ENCODE measurements around the gene ZBTB16. TPM values are rescaled to one million over a fixed set of nuclear protein-coding genes. Genes with fewer than 3 reads are reported as not detected.
A peak's percentile ranks its signal among the peaks of the same experiment; 100 is the strongest.

The ZBTB16 gene, protein sequence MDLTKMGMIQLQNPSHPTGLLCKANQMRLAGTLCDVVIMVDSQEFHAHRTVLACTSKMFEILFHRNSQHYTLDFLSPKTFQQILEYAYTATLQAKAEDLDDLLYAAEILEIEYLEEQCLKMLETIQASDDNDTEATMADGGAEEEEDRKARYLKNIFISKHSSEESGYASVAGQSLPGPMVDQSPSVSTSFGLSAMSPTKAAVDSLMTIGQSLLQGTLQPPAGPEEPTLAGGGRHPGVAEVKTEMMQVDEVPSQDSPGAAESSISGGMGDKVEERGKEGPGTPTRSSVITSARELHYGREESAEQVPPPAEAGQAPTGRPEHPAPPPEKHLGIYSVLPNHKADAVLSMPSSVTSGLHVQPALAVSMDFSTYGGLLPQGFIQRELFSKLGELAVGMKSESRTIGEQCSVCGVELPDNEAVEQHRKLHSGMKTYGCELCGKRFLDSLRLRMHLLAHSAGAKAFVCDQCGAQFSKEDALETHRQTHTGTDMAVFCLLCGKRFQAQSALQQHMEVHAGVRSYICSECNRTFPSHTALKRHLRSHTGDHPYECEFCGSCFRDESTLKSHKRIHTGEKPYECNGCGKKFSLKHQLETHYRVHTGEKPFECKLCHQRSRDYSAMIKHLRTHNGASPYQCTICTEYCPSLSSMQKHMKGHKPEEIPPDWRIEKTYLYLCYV
- polyA plus RNA-seq (2011; rRNA removed) (not detected in 2 replicates), polyA minus RNA-seq (2011; rRNA and poly(A)+ RNA removed) (not detected in 2 replicates)

GRCh38 chr11:114059278-114059983 lies at the start of gene ZBTB16:
TSS of gene ZBTB16 (plus strand) at chr11:114059711. CDS start at chr11:114063301, 3,590 bp downstream.
- DNase-seq (ENCODE audit: low read depth) = no peak
- Histone ChIP-seq H3K36me3 (ENCODE audit: control insufficient read depth, insufficient read depth, low read length) (no peaks in the 10 kb centered on the region), H3K4me3 (ENCODE audit: low read depth, low read length) (peak within 1 kb of the TSS; percentile 48), H3K27me3 (ENCODE audit: control insufficient read depth, insufficient read depth, low read length) (peaks cover 44% of the 10 kb centered on the region)
- TF ChIP-seq, protein P1, sequence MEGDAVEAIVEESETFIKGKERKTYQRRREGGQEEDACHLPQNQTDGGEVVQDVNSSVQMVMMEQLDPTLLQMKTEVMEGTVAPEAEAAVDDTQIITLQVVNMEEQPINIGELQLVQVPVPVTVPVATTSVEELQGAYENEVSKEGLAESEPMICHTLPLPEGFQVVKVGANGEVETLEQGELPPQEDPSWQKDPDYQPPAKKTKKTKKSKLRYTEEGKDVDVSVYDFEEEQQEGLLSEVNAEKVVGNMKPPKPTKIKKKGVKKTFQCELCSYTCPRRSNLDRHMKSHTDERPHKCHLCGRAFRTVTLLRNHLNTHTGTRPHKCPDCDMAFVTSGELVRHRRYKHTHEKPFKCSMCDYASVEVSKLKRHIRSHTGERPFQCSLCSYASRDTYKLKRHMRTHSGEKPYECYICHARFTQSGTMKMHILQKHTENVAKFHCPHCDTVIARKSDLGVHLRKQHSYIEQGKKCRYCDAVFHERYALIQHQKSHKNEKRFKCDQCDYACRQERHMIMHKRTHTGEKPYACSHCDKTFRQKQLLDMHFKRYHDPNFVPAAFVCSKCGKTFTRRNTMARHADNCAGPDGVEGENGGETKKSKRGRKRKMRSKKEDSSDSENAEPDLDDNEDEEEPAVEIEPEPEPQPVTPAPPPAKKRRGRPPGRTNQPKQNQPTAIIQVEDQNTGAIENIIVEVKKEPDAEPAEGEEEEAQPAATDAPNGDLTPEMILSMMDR (IDR thresholded peaks at IDR 0.05; ENCODE audit: insufficient read depth, low read depth, low read length) = no peak
- CTCF ChIA-PET = no interaction called here
- POLR2A ChIA-PET = no interaction called here

- Histone ChIP-seq H3K36me3 (ENCODE audit: control insufficient read depth, insufficient read depth, low read length) (no peaks in the 10 kb centered on the region), H3K27me3 (ENCODE audit: control insufficient read depth, insufficient read depth, low read length) (no peaks in the 10 kb centered on the region), H3K4me3 (ENCODE audit: low read depth, low read length) (no peak overlapping the region)
- no peak for DNase-seq (ENCODE audit: low read depth)
- CTCF ChIA-PET = no interaction called here
- POLR2A ChIA-PET = no interaction called here
- TF ChIP-seq, protein P1 (IDR thresholded peaks at IDR 0.05; ENCODE audit: insufficient read depth, low read depth, low read length) = no peak
These were observed 48.6 kb upstream of the ZBTB16 start for GRCh38 chr11:114010931-114011330.

DNA sequence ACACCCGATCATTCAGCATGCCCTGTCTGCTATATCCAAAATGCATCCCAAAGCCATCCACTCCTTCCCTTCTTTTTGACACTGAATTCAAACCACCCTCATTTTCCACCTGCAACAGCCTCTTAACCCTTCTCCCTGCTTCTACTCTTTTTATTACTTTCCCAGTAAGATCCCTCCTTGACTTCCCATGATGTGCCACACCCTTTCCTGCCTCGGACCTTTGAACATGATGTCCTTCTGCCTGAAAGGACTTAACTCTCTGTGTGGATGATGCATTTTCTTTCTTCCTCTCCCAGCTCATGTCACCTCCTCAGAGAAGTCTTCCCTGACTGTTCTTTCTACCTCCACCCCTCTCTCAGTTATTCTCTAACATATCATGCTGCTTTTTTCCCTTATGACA lies 48.1 kb upstream of the ZBTB16 start:
- ChIA-PET CTCF (no interaction called here), POLR2A (no interaction called here)
- Histone ChIP-seq H3K36me3 (ENCODE audit: control insufficient read depth, insufficient read depth, low read length) (no peaks in the 10 kb centered on the region), H3K27me3 (ENCODE audit: control insufficient read depth, insufficient read depth, low read length) (no peaks in the 10 kb centered on the region), H3K4me3 (ENCODE audit: low read depth, low read length) (no peak overlapping the region)
- TF ChIP-seq, protein P1 (IDR thresholded peaks at IDR 0.05; ENCODE audit: insufficient read depth, low read depth, low read length) = no peak
- DNase-seq (ENCODE audit: low read depth) = no peak

DNA sequence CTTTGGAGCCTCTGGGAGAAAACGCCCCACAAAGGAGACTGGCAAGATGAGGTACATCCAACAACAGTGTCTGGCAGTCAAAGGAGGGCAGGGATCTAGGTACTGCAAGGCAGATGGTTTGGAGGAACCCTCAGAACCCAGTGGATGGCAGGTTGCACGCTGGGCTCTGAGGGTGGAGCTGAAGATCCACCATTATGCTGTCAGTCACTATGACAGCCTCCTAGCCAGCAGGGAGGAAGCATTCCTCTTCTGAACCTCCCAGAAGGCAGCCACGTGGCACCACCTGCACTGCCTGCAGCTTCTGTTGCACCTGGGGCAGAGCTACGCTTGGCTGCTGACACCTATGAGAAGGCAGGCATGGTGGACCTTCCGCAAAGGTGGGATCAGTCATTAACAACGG lies 44.4 kb upstream of the ZBTB16 start:
- TF ChIP-seq, protein P1 (IDR thresholded peaks at IDR 0.05; ENCODE audit: insufficient read depth, low read depth, low read length) = no peak
- ChIA-PET CTCF (interaction anchor here (1.0 kb wide), 1 partner anchor 247 kb away, joined by 4 read pairs; no protein-coding TSS in a partner anchor), POLR2A (no interaction called here)
- Histone ChIP-seq H3K4me3 (ENCODE audit: low read depth, low read length) (no peak overlapping the region), H3K27me3 (ENCODE audit: control insufficient read depth, insufficient read depth, low read length) (no peaks in the 10 kb centered on the region), H3K36me3 (ENCODE audit: control insufficient read depth, insufficient read depth, low read length) (no peaks in the 10 kb centered on the region)
- DNase-seq (ENCODE audit: low read depth) = no peak

- ChIA-PET POLR2A (no interaction called here), CTCF (interaction anchor here (1.0 to 3.7 kb wide), 2 partner anchors 177 to 245 kb away, joined by 3 to 16 read pairs; no protein-coding TSS in a partner anchor)
- H3K4me3 ChIP-seq (ENCODE audit: low read depth, low read length) = no peak overlapping the region
- H3K36me3 ChIP-seq (ENCODE audit: control insufficient read depth, insufficient read depth, low read length) = no peaks in the 10 kb centered on the region
- no peaks in the 10 kb centered on the region for H3K27me3 ChIP-seq (ENCODE audit: control insufficient read depth, insufficient read depth, low read length)
- DNase-seq (ENCODE audit: low read depth) = no peak
- TF ChIP-seq, protein P1 (IDR thresholded peaks at IDR 0.05; ENCODE audit: insufficient read depth, low read depth, low read length) = no peak
These were observed 42.5 kb upstream of the ZBTB16 start for GRCh38 chr11:114016986-114017385.
